Osteocyte (in vitro differentiated cells): ENCODE data around the gene NXN. TPM values are rescaled to one million over a fixed set of nuclear protein-coding genes. Genes with fewer than 3 reads are reported as not detected.

Experiments
- DNase-seq: peaks from one replicate; pipeline ENCODE4 v3.0.0; 2021; ENCODE audit warnings: mixed read lengths; ENCODE audit not compliant: unreplicated experiment; ENCODE audit errors: extremely low spot score
- H3K27ac Mint-ChIP-seq: one replicate; pipeline ENCODE4 v1.8.0; 2021; ENCODE audit warnings: mild to moderate bottlenecking, mixed read lengths; ENCODE audit not compliant: unreplicated experiment
- H3K27me3 Mint-ChIP-seq: one replicate; pipeline ENCODE4 v1.8.0; 2021; ENCODE audit warnings: mixed read lengths; ENCODE audit not compliant: unreplicated experiment
- H3K36me3 Mint-ChIP-seq: one replicate; pipeline ENCODE4 v1.8.0; 2021; ENCODE audit warnings: mixed read lengths; ENCODE audit not compliant: unreplicated experiment
- H3K4me1 Mint-ChIP-seq: one replicate; pipeline ENCODE4 v1.8.0; 2021; ENCODE audit warnings: mixed read lengths; ENCODE audit not compliant: unreplicated experiment
- H3K4me3 Mint-ChIP-seq: one replicate; pipeline ENCODE4 v1.8.0; 2021; ENCODE audit warnings: mild to moderate bottlenecking, moderate library complexity, mixed read lengths; ENCODE audit not compliant: unreplicated experiment
- H3K9me3 Mint-ChIP-seq: one replicate; pipeline ENCODE4 v1.8.0; 2021; ENCODE audit warnings: mixed read lengths; ENCODE audit not compliant: unreplicated experiment
- CTCF ChIP-seq: fragments of 200-600 bp; sonication (generic); IDR thresholded peaks from 2 replicates; pipeline ENCODE4 v1.5.0; 2021; ENCODE audit warnings: antibody characterized with exemption, mild to moderate bottlenecking, moderate library complexity
- total RNA-seq: library from RNA; stranded (reverse); gene quantifications from 2 replicates; pipeline ENCODE4 v1.2.1, GENCODE V29; 2021

The NXN gene
- total RNA-seq, 1 donor from 2014 or later: 123 TPM

- no peaks in the 10 kb centered on the region for H3K27me3 Mint-ChIP-seq
- H3K4me1 Mint-ChIP-seq: peaks cover 44% of the 10 kb centered on the region
- no peak for DNase-seq
- no peak overlapping the region for H3K4me3 Mint-ChIP-seq
- peaks cover 8% of the 10 kb centered on the region for H3K36me3 Mint-ChIP-seq
- H3K9me3 Mint-ChIP-seq: no peaks in the 10 kb centered on the region
- H3K27ac Mint-ChIP-seq: no peak overlapping the region
- TF ChIP-seq CTCF: no peak
These were observed 117.0 kb downstream of the NXN start for GRCh38 chr17:862582-862981.

- H3K27me3 Mint-ChIP-seq: no peaks in the 10 kb centered on the region
- no peak overlapping the region for H3K27ac Mint-ChIP-seq
- no peak overlapping the region for H3K4me3 Mint-ChIP-seq
- TF ChIP-seq CTCF: no peak
- DNase-seq: no peak
- H3K4me1 Mint-ChIP-seq: peaks cover 43% of the 10 kb centered on the region
- peaks cover 13% of the 10 kb centered on the region for H3K36me3 Mint-ChIP-seq
- H3K9me3 Mint-ChIP-seq: no peaks in the 10 kb centered on the region
These were observed 118.2 kb downstream of the NXN start for GRCh38 chr17:861364-861763.

- no peak for TF ChIP-seq CTCF
These were observed 118.8 kb downstream of the NXN start for GRCh38 chr17:860805-861204.

GRCh38 chr17:859824-860195, 119.8 kb downstream of the NXN start:
- H3K9me3 Mint-ChIP-seq: no peaks in the 10 kb centered on the region
- TF ChIP-seq CTCF: no peak
- DNase-seq: no peak
- peaks cover 49% of the 10 kb centered on the region for H3K4me1 Mint-ChIP-seq
- no peaks in the 10 kb centered on the region for H3K27me3 Mint-ChIP-seq
- H3K36me3 Mint-ChIP-seq: peaks cover 13% of the 10 kb centered on the region
- H3K4me3 Mint-ChIP-seq: no peak overlapping the region
- H3K27ac Mint-ChIP-seq: peak overlapping the region; percentile 39

More at GRCh38 chr17:860805-861204, 118.8 kb downstream of the NXN start:
- Mint-ChIP-seq H3K36me3 (peaks cover 13% of the 10 kb centered on the region), H3K4me3 (no peak overlapping the region), H3K27me3 (no peaks in the 10 kb centered on the region), H3K9me3 (no peaks in the 10 kb centered on the region), H3K27ac (no peak overlapping the region), H3K4me1 (peaks cover 43% of the 10 kb centered on the region)
- DNase-seq: no peak

- no peaks in the 10 kb centered on the region for H3K9me3 Mint-ChIP-seq
- no peaks in the 10 kb centered on the region for H3K27me3 Mint-ChIP-seq
- no peak for DNase-seq
- H3K27ac Mint-ChIP-seq: peak overlapping the region; percentile 39
- TF ChIP-seq CTCF: no peak
- H3K4me3 Mint-ChIP-seq: no peak overlapping the region
- H3K4me1 Mint-ChIP-seq: peaks cover 44% of the 10 kb centered on the region
- H3K36me3 Mint-ChIP-seq: peaks cover 13% of the 10 kb centered on the region
These were observed 120.3 kb downstream of the NXN start for GRCh38 chr17:859061-859823.
